Neuronal stem cell (in vitro differentiated cells): Measurements from ENCODE around the gene MARCHF9.

ENCODE experiments used
- DNase-seq: peaks from one replicate; pipeline ENCODE4 v3.0.0-alpha.2; 2013; ENCODE audit warnings: low spot score
- H2AFZ ChIP-seq: one replicate; pipeline ENCODE4 v1.6.1; 2013; ENCODE audit warnings: mild to moderate bottlenecking, low read length, inconsistent platforms
- H2AK5ac ChIP-seq: 2 replicates; pipeline ENCODE4 v1.6.1; 2013; ENCODE audit warnings: low read depth, mild to moderate bottlenecking, inconsistent platforms, low read length, moderate library complexity, mixed read lengths
- H2BK120ac ChIP-seq: 2 replicates; pipeline ENCODE4 v1.6.1; 2013; ENCODE audit warnings: low read depth, mild to moderate bottlenecking, inconsistent platforms, low read length, moderate library complexity, mixed read lengths
- H2BK12ac ChIP-seq: one replicate; pipeline ENCODE4 v1.6.1; 2013; ENCODE audit warnings: low read length, inconsistent platforms
- H2BK15ac ChIP-seq: 2 replicates; pipeline ENCODE4 v1.6.1; 2013; ENCODE audit warnings: mild to moderate bottlenecking, low read length, inconsistent platforms, mixed read lengths
- H2BK5ac ChIP-seq: one replicate; pipeline ENCODE4 v1.6.1; 2013; ENCODE audit warnings: inconsistent platforms, mild to moderate bottlenecking, low read length, moderate library complexity
- H3K14ac ChIP-seq: one replicate; pipeline ENCODE4 v1.6.1; 2013; ENCODE audit warnings: low read length, inconsistent platforms
- H3K18ac ChIP-seq: 2 replicates; pipeline ENCODE4 v1.6.1; 2013; ENCODE audit warnings: low read length, inconsistent platforms
- H3K23ac ChIP-seq: 2 replicates; pipeline ENCODE4 v1.6.1; 2013; ENCODE audit warnings: low read depth, mild to moderate bottlenecking, mixed read lengths, low read length, inconsistent platforms; ENCODE audit not compliant: poor library complexity
- H3K27ac ChIP-seq: replicated peaks from 3 replicates; pipeline ENCODE4 v1.5.1; 2013; ENCODE audit warnings: low read length, inconsistent platforms
- H3K27me3 ChIP-seq, 3 experiments: 2 replicates each; pipeline ENCODE4 v1.6.1; 2013; ENCODE audit warnings: low read length in 3 of 3, mild to moderate bottlenecking in 2 of 3, inconsistent platforms in 1 of 3, low read depth in 1 of 3, mixed read lengths in 1 of 3, moderate library complexity in 1 of 3; ENCODE audit not compliant: control insufficient read depth in 3 of 3, insufficient read depth in 3 of 3
- H3K36me3 ChIP-seq, 2 donors: replicated peaks in 1 of 2; 2 replicates each; pipeline ENCODE4 v1.6.1; 2013; ENCODE audit warnings: low read length in 2 of 2; ENCODE audit not compliant: control insufficient read depth in 2 of 2, insufficient read depth in 2 of 2
- H3K4ac ChIP-seq: 2 replicates; pipeline ENCODE4 v1.6.1; 2013; ENCODE audit warnings: inconsistent platforms, mild to moderate bottlenecking, low read length, moderate library complexity
- H3K4me1 ChIP-seq, 2 donors: 1 replicate in 1 of 2; 2 replicates in 1 of 2; pipeline ENCODE4 v1.6.1; 2013; ENCODE audit warnings: low read length in 2 of 2, low read depth in 1 of 2; ENCODE audit not compliant: control insufficient read depth in 2 of 2, insufficient read depth in 1 of 2
- H3K4me2 ChIP-seq: one replicate; pipeline ENCODE4 v1.6.1; 2013; ENCODE audit warnings: mild to moderate bottlenecking, low read length, inconsistent platforms; ENCODE audit not compliant: insufficient read depth, poor library complexity, severe bottlenecking
- H3K4me3 ChIP-seq, 2 donors: 2 replicates each; pipeline ENCODE4 v1.5.1; 2013; ENCODE audit warnings: low read length in 2 of 2, mild to moderate bottlenecking in 2 of 2, inconsistent platforms in 1 of 2, moderate library complexity in 1 of 2
- H3K79me1 ChIP-seq: one replicate; pipeline ENCODE4 v1.6.1; 2013; ENCODE audit warnings: low read depth, mild to moderate bottlenecking, inconsistent platforms, low read length, moderate library complexity
- H3K9ac ChIP-seq: one replicate; pipeline ENCODE4 v1.6.1; 2013; ENCODE audit warnings: mild to moderate bottlenecking, low read depth, low read length, inconsistent platforms; ENCODE audit not compliant: poor library complexity
- H3K9me3 ChIP-seq, 2 donors: replicated peaks in 1 of 2; 2 replicates each; pipeline versions ENCODE3 to v1.6.1; 2013; ENCODE audit warnings: low read length in 2 of 2, mild to moderate bottlenecking in 2 of 2, inconsistent platforms in 1 of 2, low read depth in 1 of 2, mixed read lengths in 1 of 2, moderate library complexity in 1 of 2; ENCODE audit not compliant: control insufficient read depth in 2 of 2, insufficient read depth in 1 of 2
- H4K8ac ChIP-seq: one replicate; pipeline ENCODE4 v1.6.1; 2013; ENCODE audit warnings: low read depth, mild to moderate bottlenecking, inconsistent platforms, low read length, moderate library complexity
- H4K91ac ChIP-seq: one replicate; pipeline ENCODE4 v1.6.1; 2013; ENCODE audit warnings: low read length, low read depth, mild to moderate bottlenecking, inconsistent platforms; ENCODE audit not compliant: poor library complexity
- WGBS, 2 donors: extraction: QIAGEN DNeasy Blood & Tissue Kit; methylation state at CpG; one replicate each; pipeline ENCODE4 v1.1.7; 2013; ENCODE audit warnings: missing lambda C conversion rate in 2 of 2, mixed read lengths in 1 of 2; ENCODE audit not compliant: insufficient read length in 2 of 2, insufficient replicate concordance in 1 of 2; ENCODE audit errors: extremely low coverage in 2 of 2; 5-methylcytosine and 5-hydroxymethylcytosine counted together

MARCHF9 gene

DNA sequence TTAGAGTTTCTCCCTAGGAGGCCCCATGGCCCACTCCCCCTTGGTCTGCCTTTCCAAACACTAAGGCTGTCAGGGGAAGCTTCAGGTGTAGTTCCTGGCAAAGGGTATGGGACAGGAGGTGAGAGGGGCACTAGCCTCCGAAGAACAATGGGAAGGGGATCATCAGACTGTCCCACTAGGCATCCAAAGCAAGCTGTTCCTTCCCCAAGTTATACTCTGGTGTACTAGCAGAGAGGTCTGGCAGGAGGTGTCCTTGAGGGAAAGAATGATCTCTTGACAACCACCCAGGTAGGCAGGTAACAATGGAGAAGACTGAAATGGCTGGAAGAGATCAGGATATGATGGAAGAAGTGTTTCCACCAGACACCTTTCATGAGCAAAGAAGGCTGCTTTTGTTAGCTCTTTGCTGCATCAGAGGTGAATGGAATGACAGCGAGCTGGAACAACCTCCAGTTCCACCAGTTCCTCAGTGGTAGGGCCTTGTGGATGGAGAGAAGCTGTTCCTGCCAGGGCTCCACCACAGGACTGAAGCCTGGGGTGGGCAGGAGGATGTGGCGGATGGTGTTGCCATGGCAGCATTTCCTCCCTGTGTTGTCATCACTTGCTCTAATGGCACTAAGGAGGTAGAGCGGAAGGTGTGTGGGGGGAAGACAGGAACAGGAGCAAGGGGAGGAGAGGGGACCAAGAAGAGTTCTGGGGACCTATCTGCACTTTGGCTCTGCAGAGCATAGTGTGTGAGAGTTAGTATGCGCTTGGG is 14.1 kb upstream of the MARCHF9 start:
- Histone ChIP-seq H3K4me2 (no peak overlapping the region), H2BK5ac (no peak overlapping the region), H3K14ac (no peak overlapping the region), H3K4me3 (peak overlapping the region in 1 of 2 donors; percentile 45), H2BK12ac (no peak overlapping the region), H3K36me3 (peaks cover 0 to 4% of the 10 kb centered on the region in 2 donors), H2AFZ (no peak overlapping the region), H3K9ac (no peak overlapping the region), H3K4me1 (peaks cover 16 to 32% of the 10 kb centered on the region in 2 donors), H3K9me3 (peaks cover 0 to 4% of the 10 kb centered on the region in 2 donors), H3K27me3 (peaks cover 3 to 56% (median 24%) of the 10 kb centered on the region in 3 experiments), H2AK5ac (no peak overlapping the region), H2BK120ac (no peak overlapping the region), H4K8ac (no peak overlapping the region), H4K91ac (no peak overlapping the region), H3K18ac (no peak overlapping the region), H3K23ac (no peak overlapping the region), H3K27ac (no peak overlapping the region), H2BK15ac (peak overlapping the region; percentile 7), H3K79me1 (no peaks in the 10 kb centered on the region), H3K4ac (no peak overlapping the region)
- WGBS, 2 donors = no CpG with 5 or more reads among the region's 5 CpGs
- DNase-seq = no peak

DNA sequence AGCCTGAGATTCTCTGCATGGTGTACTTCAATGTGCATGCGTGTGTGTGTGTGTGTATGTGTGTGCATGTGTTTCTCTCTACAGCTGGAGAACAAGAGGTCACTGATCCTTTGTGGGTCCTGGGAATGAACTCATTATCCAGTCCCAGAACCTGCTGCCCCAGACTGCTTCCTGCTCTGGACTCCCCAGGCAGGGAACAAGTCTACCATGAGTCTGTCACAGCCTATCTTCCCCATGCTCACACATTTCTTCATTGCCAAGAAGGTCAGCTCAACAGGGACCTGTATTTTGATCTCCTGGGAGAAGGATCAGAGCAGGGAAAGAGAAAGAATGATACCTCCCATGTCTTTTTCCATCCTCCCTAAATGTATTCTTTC is 13.5 kb upstream of the MARCHF9 start:
- Histone ChIP-seq H3K27me3 (peaks cover 3 to 51% (median 21%) of the 10 kb centered on the region in 3 experiments), H3K4me2 (no peak overlapping the region), H3K9me3 (peaks cover 0 to 4% of the 10 kb centered on the region in 2 donors), H3K4ac (no peak overlapping the region), H3K4me3 (no peak overlapping the region), H3K23ac (no peak overlapping the region), H3K14ac (no peak overlapping the region), H2AFZ (no peak overlapping the region), H2BK12ac (no peak overlapping the region), H2BK15ac (no peak overlapping the region), H4K8ac (no peak overlapping the region), H2BK120ac (no peak overlapping the region), H3K27ac (no peak overlapping the region), H4K91ac (no peak overlapping the region), H3K18ac (no peak overlapping the region), H3K4me1 (peaks cover 16 to 36% of the 10 kb centered on the region in 2 donors), H3K79me1 (no peaks in the 10 kb centered on the region), H2BK5ac (no peak overlapping the region), H3K9ac (no peak overlapping the region), H2AK5ac (no peak overlapping the region), H3K36me3 (peaks cover under 1 to 10% of the 10 kb centered on the region in 2 donors)
- DNase-seq = no peak
- no CpG with 5 or more reads among the region's 1 CpG for WGBS, 2 donors

DNA sequence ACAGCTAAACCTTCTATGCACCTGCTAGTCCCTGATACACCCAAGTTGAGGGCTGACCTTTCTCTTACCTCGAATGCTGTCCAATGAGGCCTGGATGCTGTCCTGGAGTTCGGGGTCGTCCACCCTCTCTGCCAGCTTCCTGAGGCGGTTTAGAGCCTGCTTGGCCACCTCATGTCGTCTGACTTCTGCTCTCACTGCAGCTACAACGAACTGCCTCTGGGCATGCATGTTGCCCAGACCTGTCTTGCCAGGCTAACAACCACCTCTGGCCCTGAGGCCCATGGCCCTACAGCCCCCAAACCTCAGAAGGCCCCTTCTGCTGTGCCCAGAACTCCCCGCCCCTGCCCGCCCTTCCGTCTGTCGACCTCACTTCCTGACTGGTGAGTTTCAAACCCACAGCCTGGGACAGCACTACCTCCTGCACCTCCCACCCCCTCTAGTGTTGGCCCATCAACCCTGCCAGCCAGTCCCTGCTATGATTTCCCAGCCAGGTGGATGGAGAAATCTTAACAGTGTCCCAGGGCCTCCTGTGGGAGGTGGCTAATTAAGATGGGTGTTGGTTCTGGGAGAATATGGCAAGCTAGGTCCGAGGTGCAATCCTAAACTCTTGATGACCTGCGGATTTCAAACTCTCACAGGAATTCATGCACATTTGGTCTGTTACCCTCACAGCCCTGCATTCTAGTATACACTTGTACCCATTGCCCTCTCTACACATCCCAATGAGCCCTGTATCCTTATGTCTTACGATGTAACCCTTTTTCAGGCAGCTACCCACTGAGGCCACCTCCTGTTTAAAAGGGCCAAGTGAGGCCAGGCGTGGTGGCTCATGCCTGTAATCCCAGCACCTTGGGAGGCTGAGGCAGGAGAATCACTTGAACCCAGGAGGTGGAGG is 12.8 kb upstream of the MARCHF9 start:
- no peak for DNase-seq
- H3K14ac ChIP-seq = no peak overlapping the region
- H2AK5ac ChIP-seq = peak overlapping the region; percentile 41
- H3K4me1 ChIP-seq = peaks cover 13 to 31% of the 10 kb centered on the region in 2 donors
- H3K23ac ChIP-seq = no peak overlapping the region
- H2BK120ac ChIP-seq = no peak overlapping the region
- no peak overlapping the region for H3K27ac ChIP-seq
- H4K91ac ChIP-seq = no peak overlapping the region
- no peaks in the 10 kb centered on the region for H3K9me3 ChIP-seq
- H3K9ac ChIP-seq = no peak overlapping the region
- H2BK12ac ChIP-seq = no peak overlapping the region
- peak overlapping the region; percentile 26 for H2BK5ac ChIP-seq
- peaks cover 0 to 44% (median 14%) of the 10 kb centered on the region in 3 experiments for H3K27me3 ChIP-seq
- H3K4me2 ChIP-seq = no peak overlapping the region
- H3K4ac ChIP-seq = no peak overlapping the region
- no CpG with 5 or more reads among the region's 14 CpGs for WGBS, 2 donors
- H3K18ac ChIP-seq = no peak overlapping the region
- H3K4me3 ChIP-seq = no peak overlapping the region
- H3K79me1 ChIP-seq = no peaks in the 10 kb centered on the region
- peaks cover 5 to 17% of the 10 kb centered on the region in 2 donors for H3K36me3 ChIP-seq
- no peak overlapping the region for H4K8ac ChIP-seq
- no peak overlapping the region for H2AFZ ChIP-seq
- H2BK15ac ChIP-seq = no peak overlapping the region

DNA sequence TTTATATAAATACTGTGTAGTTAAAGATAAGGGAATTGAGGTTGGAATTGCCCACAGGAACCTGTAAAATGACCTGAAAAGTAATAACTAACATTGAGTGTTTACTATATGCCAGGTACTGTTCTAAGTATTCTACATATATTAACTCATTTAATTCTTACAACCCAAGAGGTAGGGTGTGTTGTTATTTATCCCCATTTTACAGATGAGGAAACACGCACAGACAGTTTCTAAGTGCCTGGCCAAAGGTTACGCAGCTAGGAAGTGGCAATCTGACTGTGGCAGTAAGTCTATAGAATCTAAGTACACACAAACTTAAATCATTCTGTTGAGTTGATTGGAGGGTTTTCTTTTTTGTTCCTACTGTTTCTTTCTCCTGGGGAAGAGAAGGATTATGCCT is 11.1 kb upstream of the MARCHF9 start:
- peaks cover 12 to 31% of the 10 kb centered on the region in 2 donors for H3K4me1 ChIP-seq
- H3K27me3 ChIP-seq = peaks cover 0 to 31% (median 4%) of the 10 kb centered on the region in 3 experiments
- peak overlapping the region in 1 of 2 donors; percentile 87 for H3K4me3 ChIP-seq
- H3K79me1 ChIP-seq = no peaks in the 10 kb centered on the region
- H2BK12ac ChIP-seq = no peak overlapping the region
- H3K9me3 ChIP-seq = no peaks in the 10 kb centered on the region
- no peak overlapping the region for H2BK15ac ChIP-seq
- no peak overlapping the region for H2AK5ac ChIP-seq
- no peak overlapping the region for H3K9ac ChIP-seq
- H3K4me2 ChIP-seq = no peak overlapping the region
- H2BK5ac ChIP-seq = no peak overlapping the region
- DNase-seq = no peak
- H3K14ac ChIP-seq = no peak overlapping the region
- H3K27ac ChIP-seq = no peak overlapping the region
- WGBS, 2 donors = no CpG with 5 or more reads among the region's 2 CpGs
- no peak overlapping the region for H2BK120ac ChIP-seq
- no peak overlapping the region for H4K91ac ChIP-seq
- H3K4ac ChIP-seq = no peak overlapping the region
- H3K36me3 ChIP-seq = peaks cover 13 to 32% of the 10 kb centered on the region in 2 donors
- H3K23ac ChIP-seq = no peak overlapping the region
- H4K8ac ChIP-seq = no peak overlapping the region
- H2AFZ ChIP-seq = no peak overlapping the region
- no peak overlapping the region for H3K18ac ChIP-seq
